Neutrophil (primary cell): ENCODE results near the gene ARPC4.

Source experiments
- H3K27ac ChIP-seq: fragments of 200-600 bp; sonication (generic); 2 replicates; pipeline ENCODE4 v1.5.1; 2016; ENCODE audit warnings: mild to moderate bottlenecking, moderate library complexity
- H3K27me3 ChIP-seq: fragments of 200-600 bp; sonication (generic); 2 replicates; pipeline ENCODE4 v1.6.0; 2016; ENCODE audit warnings: mild to moderate bottlenecking
- H3K36me3 ChIP-seq: fragments of 200-600 bp; sonication (generic); 2 replicates; pipeline ENCODE4 v1.5.1; 2017
- H3K4me1 ChIP-seq, 2 experiments: fragments of 200-600 bp in 1 of 2; sonication (generic) in 1 of 2; 1 replicate in 1 of 2; 2 replicates in 1 of 2; pipeline versions ENCODE4 v1.5.1 to v1.6.1; 2013 to 2016; ENCODE audit warnings: low read depth in 1 of 2, low read length in 1 of 2, mild to moderate bottlenecking in 1 of 2, moderate library complexity in 1 of 2; ENCODE audit not compliant: control insufficient read depth in 1 of 2, insufficient read depth in 1 of 2
- H3K4me3 ChIP-seq, 2 experiments: fragments of 200-600 bp in 1 of 2; sonication (generic) in 1 of 2; 1 replicate in 1 of 2; 2 replicates in 1 of 2; pipeline ENCODE4 v1.5.1; 2013 to 2016; ENCODE audit warnings: low read depth in 1 of 2, low read length in 1 of 2, mild to moderate bottlenecking in 1 of 2, moderate library complexity in 1 of 2
- H3K9me3 ChIP-seq: fragments of 200-600 bp; sonication (generic); 2 replicates; pipeline ENCODE4 v1.5.1; 2016
- CTCF ChIP-seq: fragments of 200-600 bp; sonication (generic); IDR thresholded peaks from 2 replicates; pipeline ENCODE4 v1.5.1; 2016; ENCODE audit warnings: antibody characterized with exemption

ARPC4 gene

GRCh38 chr3:9754678-9755077 lies 38.2 kb upstream of the ARPC4 start:
- no peak for TF ChIP-seq CTCF
- peaks cover 47% of the 10 kb centered on the region for H3K36me3 ChIP-seq

GRCh38 chr3:9757427-9757826 lies 35.5 kb upstream of the ARPC4 start:
- H3K4me1 ChIP-seq: peaks cover 12 to 14% of the 10 kb centered on the region in 2 experiments
- H3K4me3 ChIP-seq: no peak overlapping the region
- peaks cover 44% of the 10 kb centered on the region for H3K36me3 ChIP-seq
- no peak overlapping the region for H3K27ac ChIP-seq
- no peaks in the 10 kb centered on the region for H3K9me3 ChIP-seq
- no peaks in the 10 kb centered on the region for H3K27me3 ChIP-seq
- no peak for TF ChIP-seq CTCF

More at GRCh38 chr3:9754678-9755077, 38.2 kb upstream of the ARPC4 start:
- Histone ChIP-seq H3K4me3 (no peak overlapping the region), H3K27ac (peak overlapping the region; percentile 51), H3K27me3 (no peaks in the 10 kb centered on the region), H3K9me3 (no peaks in the 10 kb centered on the region), H3K4me1 (peaks cover 33% of the 10 kb centered on the region in 2 experiments)

- no peak for TF ChIP-seq CTCF
- Histone ChIP-seq H3K9me3 (no peaks in the 10 kb centered on the region), H3K27me3 (no peaks in the 10 kb centered on the region), H3K36me3 (peaks cover 38% of the 10 kb centered on the region), H3K4me1 (no peaks in the 10 kb centered on the region), H3K4me3 (no peak overlapping the region), H3K27ac (no peak overlapping the region)
Measured at GRCh38 chr3:9760779-9761505, 31.9 kb upstream of the ARPC4 start.

- H3K9me3 ChIP-seq: no peaks in the 10 kb centered on the region
- no peaks in the 10 kb centered on the region for H3K27me3 ChIP-seq
- no peak overlapping the region for H3K27ac ChIP-seq
- no peak for TF ChIP-seq CTCF
- H3K4me3 ChIP-seq: no peak overlapping the region
- peaks cover 29% of the 10 kb centered on the region for H3K36me3 ChIP-seq
- H3K4me1 ChIP-seq: peaks cover 0 to under 1% of the 10 kb centered on the region in 2 experiments
Measured at GRCh38 chr3:9761919-9762318, 31.0 kb upstream of the ARPC4 start.

GRCh38 chr3:9762871-9763270 lies 30.0 kb upstream of the ARPC4 start:
- Histone ChIP-seq H3K4me3 (no peak overlapping the region), H3K27ac (no peak overlapping the region), H3K36me3 (peaks cover 19% of the 10 kb centered on the region), H3K4me1 (peaks cover 8 to 9% of the 10 kb centered on the region in 2 experiments), H3K9me3 (no peaks in the 10 kb centered on the region), H3K27me3 (no peaks in the 10 kb centered on the region)
- no peak for TF ChIP-seq CTCF
